Measurements from ENCODE around the gene MMP14. TPM values are rescaled to one million over a fixed set of nuclear protein-coding genes. Genes with fewer than 3 reads are reported as not detected.
A peak's percentile ranks its signal among the peaks of the same experiment; 100 is the strongest.

MMP14 gene
- total and polyA plus RNA-seq, 2 donors: 21.2 to 69.5 TPM

DNA sequence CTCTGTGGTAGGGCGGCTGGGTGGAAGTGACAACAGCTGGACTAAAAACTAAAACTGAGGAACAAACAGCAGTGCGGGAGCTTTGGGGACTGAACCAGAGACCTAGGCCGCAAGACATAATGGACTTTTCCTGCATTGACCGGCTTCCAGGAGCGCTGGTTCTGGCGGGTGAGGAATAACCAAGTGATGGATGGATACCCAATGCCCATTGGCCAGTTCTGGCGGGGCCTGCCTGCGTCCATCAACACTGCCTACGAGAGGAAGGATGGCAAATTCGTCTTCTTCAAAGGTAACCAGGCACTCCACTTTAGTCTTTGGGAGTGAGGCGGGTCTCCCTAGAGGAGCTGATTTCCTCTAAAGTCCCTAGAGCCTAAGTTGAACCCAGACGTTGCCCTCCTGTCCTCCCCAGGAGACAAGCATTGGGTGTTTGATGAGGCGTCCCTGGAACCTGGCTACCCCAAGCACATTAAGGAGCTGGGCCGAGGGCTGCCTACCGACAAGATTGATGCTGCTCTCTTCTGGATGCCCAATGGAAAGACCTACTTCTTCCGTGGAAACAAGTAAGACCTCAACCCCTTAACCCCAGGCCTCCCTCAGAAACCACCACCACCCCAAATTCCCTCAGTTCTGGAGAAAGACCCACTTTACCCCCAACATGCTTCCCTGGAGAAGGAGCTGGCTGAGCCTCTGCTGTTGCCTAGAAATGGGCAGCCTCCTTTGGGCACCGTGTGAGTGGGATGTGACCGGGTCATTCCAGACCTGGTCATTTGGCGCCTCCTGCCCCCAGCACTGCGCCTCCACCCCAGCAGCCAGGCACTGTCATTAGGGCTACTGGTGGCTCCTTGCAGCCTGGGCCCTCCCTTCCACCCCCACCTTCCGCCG is 8.1 kb downstream of the MMP14 start:
- 97% methylated on average over 22 of the region's 22 CpGs for WGBS
- Histone ChIP-seq H3K27me3 (ENCODE audit: control insufficient read depth in 2 of 2, insufficient read depth in 1 of 2, low read length in 1 of 2) (peaks cover 5 to 50% of the 10 kb centered on the region in 2 donors), H3K4me1 (ENCODE audit: control insufficient read depth in 2 of 2, insufficient read depth in 2 of 2, low read length in 2 of 2) (peaks cover 4 to 20% of the 10 kb centered on the region in 2 donors), H3K4me3 (ENCODE audit: low read length in 2 of 2) (no peak overlapping the region), H3K9me3 (ENCODE audit: control insufficient read depth in 2 of 2, insufficient read depth in 1 of 2, low read length in 1 of 2) (peaks cover 1 to 4% of the 10 kb centered on the region in 2 donors), H3K36me3 (ENCODE audit: control insufficient read depth in 2 of 2, insufficient read depth in 2 of 2, low read length in 1 of 2) (no peaks in the 10 kb centered on the region), H3K27ac (ENCODE audit: low read depth in 1 of 2, low read length in 1 of 2) (no peak overlapping the region)
- DNase-seq (ENCODE audit: low read depth in 6 of 9, low spot score in 9 of 9): no peak

DNA sequence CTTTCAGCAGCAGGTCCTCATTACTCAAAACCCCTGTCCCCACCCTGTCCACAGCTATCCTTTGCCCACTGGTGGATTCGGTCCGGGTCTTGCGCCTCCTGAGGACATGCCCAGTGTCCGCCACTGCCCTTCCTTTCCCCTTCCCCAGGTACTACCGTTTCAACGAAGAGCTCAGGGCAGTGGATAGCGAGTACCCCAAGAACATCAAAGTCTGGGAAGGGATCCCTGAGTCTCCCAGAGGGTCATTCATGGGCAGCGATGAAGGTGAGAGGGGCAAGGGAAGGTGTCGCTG is 8.7 kb downstream of the MMP14 start:
- H3K9me3 ChIP-seq (ENCODE audit: control insufficient read depth in 2 of 2, insufficient read depth in 1 of 2, low read length in 1 of 2): peaks cover 1 to 4% of the 10 kb centered on the region in 2 donors
- no peak overlapping the region for H3K27ac ChIP-seq (ENCODE audit: low read depth in 1 of 2, low read length in 1 of 2)
- DNase-seq (ENCODE audit: low read depth in 6 of 9, low spot score in 9 of 9): no peak
- peaks cover 5 to 49% of the 10 kb centered on the region in 2 donors for H3K27me3 ChIP-seq (ENCODE audit: control insufficient read depth in 2 of 2, insufficient read depth in 1 of 2, low read length in 1 of 2)
- no peak overlapping the region for H3K4me3 ChIP-seq (ENCODE audit: low read length in 2 of 2)
- 97% methylated on average over 9 of the region's 9 CpGs for WGBS
- peaks cover 4 to 20% of the 10 kb centered on the region in 2 donors for H3K4me1 ChIP-seq (ENCODE audit: control insufficient read depth in 2 of 2, insufficient read depth in 2 of 2, low read length in 2 of 2)
- H3K36me3 ChIP-seq (ENCODE audit: control insufficient read depth in 2 of 2, insufficient read depth in 2 of 2, low read length in 1 of 2): no peaks in the 10 kb centered on the region

DNA sequence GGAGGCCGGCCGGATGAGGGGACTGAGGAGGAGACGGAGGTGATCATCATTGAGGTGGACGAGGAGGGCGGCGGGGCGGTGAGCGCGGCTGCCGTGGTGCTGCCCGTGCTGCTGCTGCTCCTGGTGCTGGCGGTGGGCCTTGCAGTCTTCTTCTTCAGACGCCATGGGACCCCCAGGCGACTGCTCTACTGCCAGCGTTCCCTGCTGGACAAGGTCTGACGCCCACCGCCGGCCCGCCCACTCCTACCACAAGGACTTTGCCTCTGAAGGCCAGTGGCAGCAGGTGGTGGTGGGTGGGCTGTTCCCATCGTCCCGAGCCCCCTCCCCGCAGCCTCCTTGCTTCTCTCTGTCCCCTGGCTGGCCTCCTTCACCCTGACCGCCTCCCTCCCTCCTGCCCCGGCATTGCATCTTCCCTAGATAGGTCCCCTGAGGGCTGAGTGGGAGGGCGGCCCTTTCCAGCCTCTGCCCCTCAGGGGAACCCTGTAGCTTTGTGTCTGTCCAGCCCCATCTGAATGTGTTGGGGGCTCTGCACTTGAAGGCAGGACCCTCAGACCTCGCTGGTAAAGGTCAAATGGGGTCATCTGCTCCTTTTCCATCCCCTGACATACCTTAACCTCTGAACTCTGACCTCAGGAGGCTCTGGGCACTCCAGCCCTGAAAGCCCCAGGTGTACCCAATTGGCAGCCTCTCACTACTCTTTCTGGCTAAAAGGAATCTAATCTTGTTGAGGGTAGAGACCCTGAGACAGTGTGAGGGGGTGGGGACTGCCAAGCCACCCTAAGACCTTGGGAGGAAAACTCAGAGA is 9.6 kb downstream of the MMP14 start:
- 97% methylated on average over 26 of the region's 26 CpGs for WGBS

DNA sequence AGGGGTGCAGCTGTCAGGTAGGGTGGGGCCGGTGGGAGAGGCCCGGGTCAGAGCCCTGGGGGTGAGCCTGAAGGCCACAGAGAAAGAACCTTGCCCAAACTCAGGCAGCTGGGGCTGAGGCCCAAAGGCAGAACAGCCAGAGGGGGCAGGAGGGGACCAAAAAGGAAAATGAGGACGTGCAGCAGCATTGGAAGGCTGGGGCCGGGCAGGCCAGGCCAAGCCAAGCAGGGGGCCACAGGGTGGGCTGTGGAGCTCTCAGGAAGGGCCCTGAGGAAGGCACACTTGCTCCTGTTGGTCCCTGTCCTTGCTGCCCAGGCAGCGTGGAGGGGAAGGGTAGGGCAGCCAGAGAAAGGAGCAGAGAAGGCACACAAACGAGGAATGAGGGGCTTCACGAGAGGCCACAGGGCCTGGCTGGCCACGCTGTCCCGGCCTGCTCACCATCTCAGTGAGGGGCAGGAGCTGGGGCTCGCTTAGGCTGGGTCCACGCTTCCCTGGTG is 10.5 kb downstream of the MMP14 start:
- peaks cover 4 to 26% of the 10 kb centered on the region in 2 donors for H3K4me1 ChIP-seq (ENCODE audit: control insufficient read depth in 2 of 2, insufficient read depth in 2 of 2, low read length in 2 of 2)
- no peak overlapping the region for H3K27ac ChIP-seq (ENCODE audit: low read depth in 1 of 2, low read length in 1 of 2)
- H3K9me3 ChIP-seq (ENCODE audit: control insufficient read depth in 2 of 2, insufficient read depth in 1 of 2, low read length in 1 of 2): peaks cover 1 to 4% of the 10 kb centered on the region in 2 donors
- 93% methylated on average over 11 of the region's 11 CpGs for WGBS
- no peaks in the 10 kb centered on the region for H3K36me3 ChIP-seq (ENCODE audit: control insufficient read depth in 2 of 2, insufficient read depth in 2 of 2, low read length in 1 of 2)
- H3K4me3 ChIP-seq (ENCODE audit: low read length in 2 of 2): no peak overlapping the region
- DNase-seq (ENCODE audit: low read depth in 6 of 9, low spot score in 9 of 9): no peak
- peaks cover 5 to 45% of the 10 kb centered on the region in 2 donors for H3K27me3 ChIP-seq (ENCODE audit: control insufficient read depth in 2 of 2, insufficient read depth in 1 of 2, low read length in 1 of 2)

More for the DNA sequence above, 9.6 kb downstream of the MMP14 start:
- Histone ChIP-seq H3K27ac (ENCODE audit: low read depth in 1 of 2, low read length in 1 of 2) (no peak overlapping the region), H3K9me3 (ENCODE audit: control insufficient read depth in 2 of 2, insufficient read depth in 1 of 2, low read length in 1 of 2) (peaks cover 1 to 4% of the 10 kb centered on the region in 2 donors), H3K27me3 (ENCODE audit: control insufficient read depth in 2 of 2, insufficient read depth in 1 of 2, low read length in 1 of 2) (peaks cover 5 to 48% of the 10 kb centered on the region in 2 donors), H3K36me3 (ENCODE audit: control insufficient read depth in 2 of 2, insufficient read depth in 2 of 2, low read length in 1 of 2) (no peaks in the 10 kb centered on the region), H3K4me1 (ENCODE audit: control insufficient read depth in 2 of 2, insufficient read depth in 2 of 2, low read length in 2 of 2) (peaks cover 4 to 21% of the 10 kb centered on the region in 2 donors), H3K4me3 (ENCODE audit: low read length in 2 of 2) (no peak overlapping the region)
- no peak for DNase-seq (ENCODE audit: low read depth in 6 of 9, low spot score in 9 of 9)

DNA sequence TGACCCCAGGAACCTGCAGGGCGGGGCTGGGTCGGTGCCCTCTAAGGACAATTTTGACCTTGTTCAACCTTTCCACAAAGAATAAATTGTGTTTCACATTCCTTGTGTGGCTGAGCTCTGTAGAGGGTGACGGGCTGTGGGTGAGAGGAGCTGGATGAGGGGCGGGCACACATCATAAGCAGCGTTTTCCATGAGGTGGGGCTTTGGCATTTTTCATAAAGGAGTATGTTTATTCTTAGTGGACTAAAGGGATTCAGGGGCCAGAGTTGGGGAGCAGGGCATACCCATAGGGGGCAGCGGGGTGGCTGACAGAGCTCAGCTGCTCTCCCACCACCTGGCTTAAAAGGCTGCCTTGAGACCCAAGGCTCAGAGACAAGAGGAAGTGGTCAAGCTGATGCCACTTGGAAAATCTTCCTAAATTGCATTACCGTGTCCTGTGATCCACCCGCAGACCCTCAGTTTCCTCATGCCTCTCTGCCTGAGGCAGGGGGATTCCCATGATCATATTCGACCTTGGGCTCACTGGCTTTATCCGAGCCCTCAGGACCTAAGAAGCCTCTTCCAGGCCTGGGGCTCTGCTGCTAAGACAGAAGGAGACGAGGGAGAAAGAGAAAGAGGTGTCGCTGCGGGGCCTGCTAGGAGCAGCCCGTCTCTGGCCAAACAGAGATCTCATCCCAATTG is 11.4 kb downstream of the MMP14 start:
- Histone ChIP-seq H3K36me3 (ENCODE audit: control insufficient read depth in 2 of 2, insufficient read depth in 2 of 2, low read length in 1 of 2) (no peaks in the 10 kb centered on the region), H3K27ac (ENCODE audit: low read depth in 1 of 2, low read length in 1 of 2) (peak overlapping the region in 1 of 2 donors; percentile 1), H3K4me1 (ENCODE audit: control insufficient read depth in 2 of 2, insufficient read depth in 2 of 2, low read length in 2 of 2) (peaks cover 4 to 29% of the 10 kb centered on the region in 2 donors), H3K4me3 (ENCODE audit: low read length in 2 of 2) (no peak overlapping the region), H3K9me3 (ENCODE audit: control insufficient read depth in 2 of 2, insufficient read depth in 1 of 2, low read length in 1 of 2) (peaks cover 1 to 4% of the 10 kb centered on the region in 2 donors), H3K27me3 (ENCODE audit: control insufficient read depth in 2 of 2, insufficient read depth in 1 of 2, low read length in 1 of 2) (peaks cover 2 to 40% of the 10 kb centered on the region in 2 donors)
- no peak for DNase-seq (ENCODE audit: low read depth in 6 of 9, low spot score in 9 of 9)
- WGBS: 75% methylated on average over 14 of the region's 14 CpGs

DNA sequence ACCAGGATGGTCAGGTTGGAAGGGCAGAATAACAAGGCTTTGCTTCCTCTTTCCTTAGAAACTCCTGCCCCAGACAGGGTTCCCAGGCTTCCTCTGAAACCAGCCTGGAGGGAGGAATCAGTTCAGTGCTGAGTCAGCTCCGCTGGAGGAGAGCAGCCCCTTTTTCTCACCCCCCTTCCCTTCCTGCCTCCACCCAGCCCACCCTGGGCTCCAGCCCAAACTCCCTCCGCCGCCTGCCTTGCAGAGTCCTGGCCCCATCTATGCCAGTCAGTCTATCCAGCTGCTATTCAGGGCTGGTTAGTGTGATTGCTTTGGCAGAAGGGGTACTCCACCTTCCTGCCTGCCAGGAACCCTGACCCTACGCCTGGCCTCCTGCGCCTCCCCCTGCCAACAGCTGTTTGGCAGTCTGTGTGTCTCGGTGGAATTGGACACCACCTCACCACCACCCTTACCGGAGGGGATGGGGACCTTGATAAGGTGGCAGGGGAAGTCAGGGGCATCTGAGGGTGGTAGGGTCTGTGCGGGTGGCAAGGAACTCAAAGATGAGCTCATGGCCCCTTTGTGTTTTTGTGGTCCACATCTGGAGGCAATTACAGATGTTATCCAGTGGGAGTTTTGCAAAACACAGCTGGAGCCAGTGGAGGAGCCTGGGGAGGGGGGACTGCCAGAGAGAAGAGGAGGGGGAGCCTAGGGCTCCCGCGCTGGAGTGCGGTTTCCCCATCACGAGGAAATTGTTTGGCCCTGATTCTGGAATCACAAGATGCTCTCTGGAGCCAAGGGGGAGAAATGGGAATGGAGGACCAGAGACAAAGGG is 12.2 kb downstream of the MMP14 start:
- no peak overlapping the region for H3K4me3 ChIP-seq (ENCODE audit: low read length in 2 of 2)
- no peaks in the 10 kb centered on the region for H3K36me3 ChIP-seq (ENCODE audit: control insufficient read depth in 2 of 2, insufficient read depth in 2 of 2, low read length in 1 of 2)
- DNase-seq (ENCODE audit: low read depth in 6 of 9, low spot score in 9 of 9): peak in 1 of 9 donors; percentile 32
- H3K27me3 ChIP-seq (ENCODE audit: control insufficient read depth in 2 of 2, insufficient read depth in 1 of 2, low read length in 1 of 2): peaks cover 0 to 36% of the 10 kb centered on the region in 2 donors
- peak overlapping the region in 1 of 2 donors; percentile 64 for H3K27ac ChIP-seq (ENCODE audit: low read depth in 1 of 2, low read length in 1 of 2)
- WGBS: 30% methylated on average over 12 of the region's 12 CpGs
- H3K9me3 ChIP-seq (ENCODE audit: control insufficient read depth in 2 of 2, insufficient read depth in 1 of 2, low read length in 1 of 2): peaks cover under 1 to 4% of the 10 kb centered on the region in 2 donors
- peaks cover 4 to 36% of the 10 kb centered on the region in 2 donors for H3K4me1 ChIP-seq (ENCODE audit: control insufficient read depth in 2 of 2, insufficient read depth in 2 of 2, low read length in 2 of 2)

DNA sequence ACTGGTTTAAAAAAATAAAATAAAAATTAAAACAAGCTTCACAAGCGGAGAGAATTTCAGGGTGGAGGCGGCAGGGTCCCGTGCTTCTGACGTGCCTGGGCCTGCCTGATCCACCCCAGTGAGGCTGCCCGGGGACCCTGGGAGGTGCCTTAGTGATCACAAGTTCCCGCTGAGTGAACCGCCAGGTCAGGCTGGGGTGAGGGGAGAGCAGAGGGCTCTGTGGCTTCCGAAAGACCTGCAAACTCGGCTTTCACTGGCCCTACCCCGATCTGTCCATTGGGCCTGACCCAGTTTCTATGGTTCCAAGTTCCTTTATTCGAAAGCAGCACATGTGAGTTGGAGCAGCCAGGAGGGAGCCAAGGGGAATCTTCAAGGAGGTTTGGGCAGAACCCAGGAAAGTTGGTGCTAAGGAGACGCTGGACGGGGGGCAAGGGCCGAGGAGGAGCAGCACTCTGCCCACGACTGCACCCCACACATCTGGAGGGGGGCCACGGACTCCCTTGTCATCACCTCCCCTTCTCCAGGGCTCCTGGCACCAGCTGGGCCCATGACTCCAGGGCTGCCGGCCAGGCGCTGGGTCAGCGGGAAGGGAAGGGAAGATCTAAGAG is 12.9 kb downstream of the MMP14 start:
- Histone ChIP-seq H3K27ac (ENCODE audit: low read depth in 1 of 2, low read length in 1 of 2) (peak overlapping the region; percentile 58 to 64), H3K9me3 (ENCODE audit: control insufficient read depth in 2 of 2, insufficient read depth in 1 of 2, low read length in 1 of 2) (peaks cover 0 to 4% of the 10 kb centered on the region in 2 donors), H3K36me3 (ENCODE audit: control insufficient read depth in 2 of 2, insufficient read depth in 2 of 2, low read length in 1 of 2) (no peaks in the 10 kb centered on the region), H3K4me3 (ENCODE audit: low read length in 2 of 2) (no peak overlapping the region), H3K27me3 (ENCODE audit: control insufficient read depth in 2 of 2, insufficient read depth in 1 of 2, low read length in 1 of 2) (peaks cover 0 to 36% of the 10 kb centered on the region in 2 donors), H3K4me1 (ENCODE audit: control insufficient read depth in 2 of 2, insufficient read depth in 2 of 2, low read length in 2 of 2) (peaks cover 4 to 38% of the 10 kb centered on the region in 2 donors)
- 93% methylated on average over 19 of the region's 19 CpGs for WGBS
- no peak for DNase-seq (ENCODE audit: low read depth in 6 of 9, low spot score in 9 of 9)

Data from thymus (tissue), 11 donors.